CD4-positive, alpha-beta T cell treated with Interleukin-4 for 1 hour (primary cell): ENCODE results near the gene FAM3A.
A peak's percentile ranks its signal among the peaks of the same experiment; 100 is the strongest.

Experiments used
- DNase-seq, 2 donors: peaks; one replicate each; pipeline ENCODE4 v3.0.0-alpha.2; 2020 to 2022

Gene FAM3A

GRCh38 chrX:154534526-154535322 is 18.7 kb upstream of the FAM3A start:
- peak; percentile 88 to 92 for DNase-seq

- no peak for DNase-seq
Observed at GRCh38 chrX:154532690-154533089, 16.7 kb upstream of the FAM3A start.

GRCh38 chrX:154531626-154532025 is 15.6 kb upstream of the FAM3A start:
- DNase-seq = no peak

- no peak for DNase-seq
Observed at GRCh38 chrX:154530286-154530685, 14.3 kb upstream of the FAM3A start.

GRCh38 chrX:154529206-154529612 is 13.2 kb upstream of the FAM3A start:
- DNase-seq = no peak

- peak; percentile 68 to 70 for DNase-seq
Observed at GRCh38 chrX:154526901-154527675, 11.1 kb upstream of the FAM3A start.

GRCh38 chrX:154525606-154526490 is 9.8 kb upstream of the FAM3A start:
- no peak for DNase-seq

- no peak for DNase-seq
Observed at GRCh38 chrX:154519389-154519788, 3.4 kb upstream of the FAM3A start.

- DNase-seq = no peak
Observed at GRCh38 chrX:154517101-154517781, 1.2 kb upstream of the FAM3A start.

GRCh38 chrX:154516656-154517100 is 646 bp upstream of the FAM3A start:
- DNase-seq = peak; percentile 34 to 40

- peak; percentile 44 to 46 for DNase-seq
Observed at GRCh38 chrX:154515090-154515965, 704 bp downstream of the FAM3A start.

GRCh38 chrX:154513716-154514115 is 2.3 kb downstream of the FAM3A start:
- DNase-seq = no peak

- DNase-seq = no peak
Observed at GRCh38 chrX:154512879-154513553, 3.0 kb downstream of the FAM3A start.

GRCh38 chrX:154511761-154512160 is 4.3 kb downstream of the FAM3A start:
- no peak for DNase-seq

- no peak for DNase-seq
Observed at GRCh38 chrX:154509455-154509854, 6.6 kb downstream of the FAM3A start.

GRCh38 chrX:154508384-154508745 is 7.7 kb downstream of the FAM3A start:
- DNase-seq = no peak

- DNase-seq = no peak
Observed at GRCh38 chrX:154507673-154508383, 8.2 kb downstream of the FAM3A start.

GRCh38 chrX:154506483-154507332 is 9.3 kb downstream of the FAM3A start:
- DNase-seq = no peak

- DNase-seq = no peak
Observed at GRCh38 chrX:154505734-154506133, 10.3 kb downstream of the FAM3A start.
